Mesenteric fat pad (tissue), 1 donor: ENCODE results near the gene C1orf226. TPM values are rescaled to one million over a fixed set of nuclear protein-coding genes. Genes with fewer than 3 reads are reported as not detected.
"Not testable (repeated sequence)": the region's sequence is repeated elsewhere in the genome, so short reads cannot be mapped to it uniquely, and the experiment has no call there.

Experiments used
- DNase-seq: peaks from one replicate; pipeline ENCODE4 v3.0.0-alpha.2; 2020; ENCODE audit warnings: low spot score
- microRNA-seq: library from miRNA; unstranded; fragments of <30 nt; microRNA quantifications from one replicate; pipeline ENCODE4 v1.2.0, GENCODE V29; 2020; ENCODE audit warnings: borderline number of aligned reads
- total RNA-seq: library from RNA; stranded (reverse); fragmentation: NEBNext Ultra II Directional; extraction: Animal tissue kit (Norgen Biotek cat#: 25700); gene quantifications from one replicate; pipeline ENCODE4 v1.2.1, GENCODE V29; 2021
- donor health status: DM: yes; HTN: yes; CAD: no.

C1orf226 gene
- total RNA-seq, 1 donor from 2014 or later, result 1.6 TPM

GRCh38 chr1:162404550-162405160 is 23.1 kb downstream of the C1orf226 start:
- no peak for DNase-seq

DNA sequence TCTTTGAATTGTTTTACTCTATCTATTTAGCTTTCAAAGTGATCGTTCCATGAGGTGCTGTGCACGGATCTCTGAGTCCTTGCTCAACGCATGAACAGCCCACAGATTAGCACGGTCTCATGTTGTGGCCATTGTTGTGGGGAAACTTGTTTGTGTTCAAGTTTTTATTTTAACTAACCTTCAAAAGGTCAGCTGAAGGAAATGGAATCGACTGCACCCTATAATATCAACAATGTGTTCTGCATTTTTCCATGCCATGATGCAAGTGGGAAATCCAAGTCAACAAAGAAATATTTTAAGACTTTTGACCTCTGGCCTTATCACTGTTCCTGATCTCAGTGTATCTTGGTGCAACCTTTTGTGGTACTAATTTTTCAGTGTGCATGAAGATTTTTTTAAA is 24.3 kb downstream of the C1orf226 start:
- no peak for DNase-seq

GRCh38 chr1:162406811-162407210 is 25.3 kb downstream of the C1orf226 start:
- DNase-seq, result no peak

DNA sequence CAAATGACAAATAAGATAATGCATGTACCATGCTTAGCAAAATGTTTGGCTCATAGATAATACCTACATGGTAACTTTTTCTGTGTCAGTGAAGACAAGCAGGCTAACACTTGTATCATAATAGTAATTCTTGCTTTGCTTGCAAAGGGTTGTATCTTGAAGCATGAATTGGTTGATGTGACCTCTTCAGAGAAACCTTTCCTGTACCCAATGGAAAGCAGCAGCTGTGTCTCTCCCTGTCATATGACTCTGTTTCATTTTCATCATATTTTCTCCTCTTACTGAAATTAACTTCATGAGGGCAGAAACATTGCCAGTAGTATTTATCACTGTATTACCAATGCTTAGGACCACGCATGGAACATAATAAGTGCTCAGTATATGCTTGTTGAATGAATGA is 26.0 kb downstream of the C1orf226 start:
- no peak for DNase-seq

DNA sequence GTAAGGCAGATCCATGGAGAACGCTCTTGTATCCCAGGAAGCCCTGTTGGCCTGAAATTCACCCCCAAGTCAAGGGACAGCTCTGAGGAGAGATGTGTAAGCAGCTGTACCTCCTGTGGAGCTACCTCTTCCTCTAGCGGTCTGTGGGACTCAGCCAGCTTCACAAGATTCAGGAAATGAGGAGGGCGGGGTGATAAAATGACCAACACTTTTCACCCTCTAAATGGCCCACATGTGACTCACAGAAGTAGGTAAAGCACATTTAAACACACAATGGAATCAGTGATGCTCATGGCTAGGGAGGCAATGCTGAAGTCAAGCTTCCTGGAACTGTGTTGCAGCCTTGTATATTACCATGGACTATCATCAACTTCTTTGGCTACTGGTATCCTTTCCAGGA is 30.5 kb downstream of the C1orf226 start, which contains the start of gene SH2D1B:
Gene SH2D1B, minus strand, starts transcription at position 135 of the 400 bp plus-strand sequence. Its CDS starts 120 bp downstream, at position 15.
- no peak for DNase-seq

GRCh38 chr1:162416215-162416614 is 34.7 kb downstream of the C1orf226 start:
- DNase-seq, result no peak

DNA sequence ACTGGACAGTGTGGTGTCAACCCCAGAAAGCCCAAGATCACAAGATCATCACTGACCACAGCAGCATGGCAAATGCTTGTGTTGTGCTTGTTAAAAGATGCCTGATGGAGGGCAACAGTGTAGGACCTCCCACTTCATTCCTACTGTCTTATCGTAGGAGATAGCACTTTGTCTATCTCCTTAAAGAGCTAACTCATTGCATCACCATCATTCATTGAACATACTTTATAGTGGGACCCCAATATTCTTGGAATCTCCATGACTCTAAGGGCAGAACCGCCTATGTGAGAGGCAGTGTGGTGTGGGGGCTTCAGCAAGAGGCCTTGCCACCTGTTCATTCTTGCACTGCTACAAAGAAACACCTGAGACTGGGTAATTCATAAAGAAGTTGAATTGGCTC is 35.4 kb downstream of the C1orf226 start:
- no peak for DNase-seq

DNA sequence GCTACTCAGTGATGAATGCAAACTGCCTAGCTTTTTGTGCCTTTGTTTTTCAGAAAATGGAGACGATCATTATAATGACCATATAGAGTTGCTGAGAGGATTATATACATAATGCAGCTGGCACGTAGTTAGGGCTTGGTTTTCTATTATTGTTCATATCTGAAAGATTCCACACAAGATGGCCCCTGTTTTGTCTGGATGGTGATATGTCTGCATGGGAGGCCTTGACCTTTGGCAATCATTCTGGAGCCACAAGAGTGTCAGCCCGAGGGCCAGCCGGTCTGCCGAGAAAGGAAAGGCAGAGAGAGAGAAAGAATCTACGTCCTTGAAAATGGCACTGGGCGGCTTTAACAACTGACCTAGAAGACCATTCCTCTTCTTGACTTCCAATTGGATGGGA is 36.1 kb downstream of the C1orf226 start:
- no peak for DNase-seq

DNA sequence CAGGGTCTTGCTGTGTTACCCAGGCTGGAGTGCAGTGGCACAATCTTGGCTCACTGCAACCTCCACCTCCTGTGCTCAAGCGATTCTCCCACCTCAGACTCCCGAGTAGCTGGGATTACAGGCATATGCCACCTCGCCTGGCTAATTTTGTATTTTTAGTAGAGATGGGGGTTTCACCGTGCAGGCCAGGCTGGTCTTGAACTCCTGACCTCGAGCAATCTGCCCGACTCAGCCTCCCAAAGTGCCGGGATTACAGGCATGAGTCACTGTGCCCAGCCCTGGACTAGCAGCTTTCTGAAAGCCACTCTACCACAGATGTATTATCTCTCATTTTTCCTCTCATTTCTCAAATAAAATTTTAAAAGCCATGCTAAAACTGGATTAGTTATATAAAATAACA is 37.1 kb downstream of the C1orf226 start:
- not testable (repeated sequence) for DNase-seq

- DNase-seq, result not testable (repeated sequence)
These were observed 38.0 kb downstream of the C1orf226 start for GRCh38 chr1:162419450-162419931.

- DNase-seq, result no peak
These were observed 38.6 kb downstream of the C1orf226 start for GRCh38 chr1:162420120-162420519.

DNA sequence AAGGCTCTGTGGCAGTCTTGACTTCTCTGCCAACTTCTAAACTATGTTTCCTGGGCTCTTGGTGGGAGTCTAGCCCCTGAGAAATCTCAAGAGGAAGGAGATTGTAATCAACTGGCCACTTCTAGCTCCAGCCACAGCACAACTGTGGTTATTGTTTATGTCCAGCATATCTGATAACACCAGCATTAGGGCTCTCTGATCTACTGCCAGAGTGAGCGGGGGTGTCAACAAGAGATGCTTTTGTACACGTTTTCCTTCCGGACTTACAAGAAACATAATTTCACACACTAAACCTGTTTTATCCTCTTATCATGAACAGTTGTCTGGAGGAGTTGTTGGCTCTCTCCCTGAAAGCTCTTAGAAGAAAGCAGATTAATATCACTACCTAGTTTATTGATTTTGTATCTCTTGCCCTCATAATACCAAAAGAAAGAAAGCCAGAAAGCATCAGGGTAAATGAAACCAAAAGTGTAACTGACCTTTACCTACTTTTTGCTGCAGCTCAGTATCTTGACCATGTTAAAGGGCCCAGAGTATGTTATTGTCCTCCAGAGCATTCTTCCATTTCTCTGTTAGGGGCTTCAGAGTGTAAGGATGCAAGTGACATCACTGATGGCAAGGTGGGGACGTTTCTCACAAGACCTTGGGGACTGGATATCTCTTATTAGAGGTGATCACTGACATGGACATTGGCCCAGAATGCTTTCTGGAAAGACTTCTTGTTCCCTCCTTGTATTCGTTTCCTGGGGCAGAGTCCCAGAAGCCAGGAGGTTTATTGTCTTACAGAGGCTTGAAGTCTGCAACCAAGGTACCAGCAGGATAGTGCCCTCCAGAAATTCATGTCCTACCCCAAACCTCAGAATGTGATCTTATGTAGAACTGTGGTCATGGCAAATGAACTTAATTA is 40.0 kb downstream of the C1orf226 start:
- no peak for DNase-seq

GRCh38 chr1:162422662-162423375 is 41.3 kb downstream of the C1orf226 start:
- DNase-seq, result no peak

GRCh38 chr1:162430583-162430982 is 49.1 kb downstream of the C1orf226 start:
- DNase-seq, result no peak

DNA sequence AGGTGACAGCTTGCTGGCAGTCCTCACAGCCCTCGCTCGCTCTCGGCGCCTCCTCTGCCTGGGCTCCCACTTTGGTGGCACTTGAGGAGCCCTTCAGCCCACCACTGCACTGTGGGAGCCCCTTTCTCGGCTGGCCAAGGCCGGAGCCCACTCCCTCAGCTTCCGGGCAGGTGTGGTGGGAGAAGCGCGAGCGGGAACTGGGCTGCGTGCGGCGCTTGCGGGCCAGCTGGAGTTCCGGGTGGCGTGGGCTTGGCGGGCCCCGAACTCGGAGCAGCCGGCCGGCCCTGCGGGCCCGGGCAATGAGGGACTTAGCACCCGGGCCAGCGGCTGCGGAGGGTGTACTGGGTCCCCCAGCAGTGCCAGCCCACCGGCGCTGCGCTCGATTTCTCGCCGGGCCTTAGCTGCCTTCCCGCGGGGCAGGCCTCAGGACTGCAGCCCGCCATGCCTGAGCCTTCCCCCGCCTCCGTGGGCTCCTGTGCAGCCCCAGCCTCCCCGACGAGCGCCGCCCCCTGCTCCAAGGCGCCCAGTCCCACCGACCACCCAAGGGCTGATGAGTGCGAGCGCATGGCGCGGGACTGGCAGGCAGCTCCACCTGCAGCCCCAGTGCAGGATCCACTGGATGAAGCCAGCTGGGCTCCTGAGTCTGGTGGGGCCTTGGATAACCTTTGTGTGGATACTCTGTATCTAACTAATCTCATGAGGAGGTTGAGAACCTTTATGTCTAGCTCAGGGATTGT is 51.6 kb downstream of the C1orf226 start:
- not testable (repeated sequence) for DNase-seq

Small RNA genes lying within 50 kb of the gene (microRNA-seq; reads per million reads assigned to microRNA genes)
- gene MIR556, result not detected

Other genes starting within 250 kb of the C1orf226 start
- gene SPATA46, start 4.9 kb upstream of the C1orf226 start, total RNA-seq, result not detected
- gene SH2D1B, start 30.4 kb downstream of the C1orf226 start, total RNA-seq, result 0.61 TPM
- gene UHMK1, start 116.1 kb downstream of the C1orf226 start, total RNA-seq, result 84.0 TPM
- 531 TPM for gene UAP1, start 180.0 kb downstream of the C1orf226 start, total RNA-seq